Forelimb muscle (tissue), 1 donor: ENCODE data around the gene LMNTD2. TPM values are rescaled to one million over a fixed set of nuclear protein-coding genes. Genes with fewer than 3 reads are reported as not detected.
A peak's percentile ranks its signal among the peaks of the same experiment; 100 is the strongest.
"Not testable (repeated sequence)": the region's sequence is repeated elsewhere in the genome, so short reads cannot be mapped to it uniquely, and the experiment has no call there.

Experiments used
- DNase-seq: peaks from one replicate; pipeline ENCODE4 v3.0.0-alpha.2; 2013; ENCODE audit warnings: low read depth
- polyA plus RNA-seq: library from polyadenylated mRNA; unstranded; fragments of 120-200 nt; gene quantifications from one replicate; pipeline ENCODE4 v1.2.1, GENCODE V29; 2013; ENCODE audit not compliant: insufficient read length

Gene LMNTD2
- polyA plus RNA-seq, 1 donor = 0.52 TPM

DNA sequence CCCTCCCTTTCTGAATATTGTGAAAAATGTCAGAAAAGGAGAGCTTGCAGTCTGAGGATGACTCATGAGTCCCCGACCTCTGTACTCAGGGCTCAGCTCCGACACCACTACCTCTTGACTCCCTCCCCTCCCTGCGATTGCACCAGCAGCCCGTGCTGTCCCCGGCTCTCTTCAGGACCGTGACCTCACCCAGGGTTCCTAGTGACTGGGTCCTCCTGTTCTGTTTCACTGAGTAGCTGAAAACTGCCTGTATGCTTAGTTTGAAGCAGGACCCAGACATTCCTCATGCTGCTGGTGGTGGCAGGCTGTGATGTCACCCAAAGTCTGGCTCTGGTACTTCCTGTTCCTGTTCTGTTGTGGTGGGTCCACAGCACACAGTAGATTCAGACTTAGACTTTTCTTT is 27.4 kb upstream of the LMNTD2 start:
- DNase-seq = no peak

DNA sequence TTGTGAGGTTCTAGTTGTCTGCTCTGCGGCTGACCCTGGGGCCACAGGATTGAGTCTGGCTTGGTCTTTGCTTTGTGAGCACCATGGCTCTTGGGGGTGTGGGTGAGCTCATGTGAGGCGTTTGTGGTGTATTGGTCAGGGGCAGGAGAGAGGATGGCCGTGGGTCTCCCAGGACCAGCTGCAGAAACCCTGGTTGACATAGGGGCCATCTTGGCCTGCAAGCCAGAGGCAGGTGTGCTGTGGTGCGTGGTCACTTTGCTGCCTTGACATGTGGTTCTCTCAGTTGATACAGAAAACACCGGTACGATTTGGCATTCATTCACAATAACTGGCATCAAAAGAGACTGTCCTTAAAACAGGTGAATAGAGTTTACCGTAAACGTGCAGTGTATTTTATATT is 27.0 kb upstream of the LMNTD2 start:
- no peak for DNase-seq

DNA sequence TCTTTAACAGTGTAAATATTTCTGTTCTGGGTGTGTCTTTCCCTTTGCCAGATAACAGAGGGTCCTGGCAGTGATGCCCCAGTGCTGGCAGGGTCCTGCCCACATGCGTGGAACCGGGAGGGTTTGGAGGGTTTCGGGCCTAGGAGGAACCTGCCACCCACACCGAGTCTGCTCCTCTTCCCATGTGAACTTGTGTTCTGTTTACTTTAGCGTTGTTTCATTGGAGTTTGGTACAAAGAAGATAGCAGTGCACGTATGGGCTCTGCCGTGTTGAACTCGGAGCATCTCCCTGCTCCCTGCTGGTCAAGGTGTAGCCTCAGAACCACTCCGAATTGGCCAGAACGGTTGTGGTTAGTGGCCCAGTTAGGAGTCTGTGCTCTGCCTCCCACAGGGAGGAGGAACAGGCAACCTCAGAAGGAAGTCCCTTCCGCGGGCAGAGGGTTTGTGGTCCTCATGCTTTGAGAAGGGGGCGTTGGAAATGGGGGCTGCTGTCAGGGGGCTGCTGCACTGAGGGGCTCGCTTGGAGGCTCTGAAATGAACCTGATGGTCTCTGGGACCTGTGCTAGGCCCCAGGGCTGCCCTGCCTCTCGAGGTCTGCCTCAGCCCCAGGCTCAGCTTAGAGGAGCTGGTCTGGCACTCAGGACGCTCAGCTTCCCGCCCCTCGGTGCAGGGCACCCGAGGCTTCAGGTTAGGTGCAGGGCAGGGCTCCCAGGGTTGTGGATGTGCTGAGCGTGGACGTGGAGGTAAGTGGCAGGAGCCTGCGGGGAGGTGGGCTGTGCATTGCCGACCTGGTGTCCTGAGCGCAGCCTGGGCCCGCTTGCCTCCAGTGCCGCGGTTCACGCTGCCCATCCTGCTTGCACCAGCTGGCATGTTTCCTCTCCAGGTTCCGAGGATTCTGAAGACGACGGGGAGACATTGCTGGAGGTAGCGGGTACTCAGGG is 26.1 kb upstream of the LMNTD2 start:
- no peak for DNase-seq

DNA sequence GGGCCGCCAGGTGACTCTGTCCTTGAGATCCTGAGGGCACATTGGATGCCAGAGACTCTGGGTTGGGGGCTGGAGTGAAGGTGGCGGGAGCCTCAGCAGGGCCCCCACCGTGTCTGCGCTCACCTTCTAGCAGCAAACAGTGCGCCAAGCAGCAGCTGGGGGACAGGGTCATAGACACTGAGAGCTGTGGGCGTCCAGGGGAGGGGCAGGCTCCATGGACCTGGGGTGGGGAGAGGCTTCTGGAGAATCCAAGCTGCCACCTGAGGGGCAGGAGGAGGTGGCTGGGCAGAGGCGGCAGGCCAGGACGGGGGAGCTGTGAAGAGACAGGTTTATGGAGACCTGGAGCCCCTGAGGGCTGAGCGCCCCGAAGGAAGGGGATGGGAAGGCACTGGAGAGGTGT is 23.7 kb upstream of the LMNTD2 start:
- no peak for DNase-seq

DNA sequence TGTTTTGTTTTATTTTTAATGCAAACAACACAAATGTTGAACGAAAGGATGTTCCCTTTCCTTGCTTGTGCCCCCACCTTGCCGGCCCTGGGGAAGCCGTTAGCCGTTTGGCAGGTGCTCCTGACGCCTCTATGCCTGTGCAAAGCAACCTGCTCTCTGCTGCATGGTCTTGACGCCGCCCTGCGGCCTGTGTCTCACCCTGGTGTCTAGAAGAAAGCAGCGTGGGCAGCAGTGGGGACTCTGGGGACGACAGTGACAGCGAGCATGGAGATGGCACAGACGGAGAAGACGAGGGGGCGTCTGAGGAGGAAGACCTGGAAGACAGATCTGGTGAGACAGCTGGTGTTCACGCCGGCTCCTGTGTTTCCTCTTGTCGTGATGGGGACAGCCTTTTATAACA is 21.2 kb upstream of the LMNTD2 start:
- DNase-seq = no peak

DNA sequence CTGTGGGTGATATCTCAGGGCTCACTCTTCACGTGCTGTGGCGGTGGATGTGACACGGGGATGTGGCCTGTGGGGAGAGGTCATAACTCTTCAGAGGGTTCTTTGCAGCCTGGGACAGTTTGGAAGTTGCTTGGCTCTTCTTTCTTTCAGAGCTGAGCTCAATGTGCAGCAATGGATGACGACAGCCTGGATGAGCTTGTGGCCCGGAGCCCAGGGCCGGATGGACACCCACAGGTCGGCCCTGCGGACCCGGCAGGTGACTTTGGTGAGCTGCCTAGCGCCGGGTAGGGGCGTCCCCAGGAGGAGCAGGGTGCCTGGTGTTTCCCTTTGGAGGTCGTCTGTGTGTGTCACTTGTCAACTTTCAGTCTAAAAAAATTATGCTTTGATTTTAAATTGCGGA is 20.8 kb upstream of the LMNTD2 start:
- no peak for DNase-seq

DNA sequence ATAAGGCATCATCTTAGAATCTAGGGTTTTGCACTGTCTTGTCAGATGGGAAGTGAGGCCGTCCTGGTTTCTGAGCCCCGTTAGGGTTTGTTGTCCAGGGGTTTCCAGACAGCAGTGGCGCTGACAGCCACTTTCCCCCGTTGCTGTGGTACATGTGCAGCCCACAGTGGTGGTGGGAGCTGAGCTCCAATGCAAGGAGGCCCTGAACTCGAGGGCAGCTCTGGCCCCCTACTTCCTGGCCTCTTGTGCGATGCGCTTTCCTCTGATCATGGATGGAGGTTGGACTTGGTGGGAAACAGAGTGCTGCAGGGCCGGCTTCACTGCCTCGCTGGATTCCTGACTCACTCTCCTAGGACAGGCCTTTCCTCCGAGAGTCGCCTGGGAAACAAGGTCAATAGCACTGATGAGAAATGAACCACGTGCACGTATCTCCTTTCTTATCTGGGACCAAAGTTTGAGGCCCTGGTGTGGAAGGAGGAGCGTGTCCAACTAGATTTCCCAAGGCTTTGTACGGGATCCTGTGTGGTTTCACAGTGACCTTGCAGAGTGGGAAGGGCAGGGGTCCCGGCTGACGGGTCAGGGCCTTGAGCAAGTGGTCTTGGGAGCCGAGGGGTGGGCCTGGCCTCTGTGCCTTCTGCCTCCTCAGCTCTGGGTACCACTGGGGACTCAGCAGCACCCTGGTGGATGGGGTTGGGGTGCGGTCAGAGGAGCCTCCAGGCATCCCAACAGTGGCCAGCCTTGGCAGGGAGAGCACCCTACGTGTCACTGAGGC is 19.5 kb upstream of the LMNTD2 start:
- no peak for DNase-seq

DNA sequence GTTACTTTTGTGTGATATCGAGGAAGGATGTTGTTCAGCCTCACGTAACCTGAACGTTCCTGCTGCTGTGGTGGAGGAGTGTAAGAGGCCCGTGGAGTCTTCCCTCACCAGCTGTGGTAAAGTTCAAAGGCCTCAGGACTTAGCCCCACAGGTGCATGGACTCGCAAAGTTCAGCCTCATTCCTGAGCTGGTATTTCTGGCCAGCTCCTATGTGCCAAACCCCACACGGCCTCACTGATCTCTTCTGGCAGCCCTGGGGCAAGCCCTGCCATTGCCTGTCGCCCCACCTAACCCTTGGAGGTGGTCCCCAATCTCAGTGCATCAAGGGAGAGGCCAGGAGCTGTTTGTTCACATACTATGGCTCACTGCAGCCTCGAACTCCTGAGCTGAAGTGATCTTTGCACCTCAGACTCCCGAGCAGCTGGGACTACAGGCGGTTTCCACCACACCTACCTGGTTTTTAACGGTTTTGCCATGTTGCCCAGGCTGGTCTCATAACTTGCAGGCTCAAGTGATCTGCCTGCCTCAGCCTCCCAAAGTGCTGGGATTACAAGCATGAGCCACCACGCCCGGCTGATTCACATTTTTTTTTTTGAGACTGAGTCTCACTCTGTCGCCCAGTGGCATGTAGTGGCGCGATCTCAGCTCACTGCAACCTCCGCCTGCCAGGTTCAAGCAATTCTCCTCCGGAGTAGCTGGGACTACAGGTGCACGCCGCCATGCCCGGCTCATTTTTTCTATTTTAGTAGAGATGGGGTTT is 17.9 kb upstream of the LMNTD2 start:
- no peak for DNase-seq

DNA sequence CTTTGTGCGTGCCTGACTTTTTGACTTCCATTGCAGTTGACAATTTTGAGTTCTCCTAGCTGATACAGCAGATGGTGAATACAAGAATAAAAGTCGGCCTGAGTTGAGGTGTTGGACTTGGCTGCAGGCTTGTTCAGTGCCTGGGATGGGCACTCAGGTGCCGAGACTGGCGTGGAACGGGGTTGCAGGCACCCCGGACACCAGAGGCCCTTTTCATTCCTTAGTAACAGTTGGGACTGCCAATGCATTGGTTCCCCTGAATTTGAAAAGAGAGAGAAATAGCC is 17.0 kb upstream of the LMNTD2 start:
- DNase-seq = no peak

DNA sequence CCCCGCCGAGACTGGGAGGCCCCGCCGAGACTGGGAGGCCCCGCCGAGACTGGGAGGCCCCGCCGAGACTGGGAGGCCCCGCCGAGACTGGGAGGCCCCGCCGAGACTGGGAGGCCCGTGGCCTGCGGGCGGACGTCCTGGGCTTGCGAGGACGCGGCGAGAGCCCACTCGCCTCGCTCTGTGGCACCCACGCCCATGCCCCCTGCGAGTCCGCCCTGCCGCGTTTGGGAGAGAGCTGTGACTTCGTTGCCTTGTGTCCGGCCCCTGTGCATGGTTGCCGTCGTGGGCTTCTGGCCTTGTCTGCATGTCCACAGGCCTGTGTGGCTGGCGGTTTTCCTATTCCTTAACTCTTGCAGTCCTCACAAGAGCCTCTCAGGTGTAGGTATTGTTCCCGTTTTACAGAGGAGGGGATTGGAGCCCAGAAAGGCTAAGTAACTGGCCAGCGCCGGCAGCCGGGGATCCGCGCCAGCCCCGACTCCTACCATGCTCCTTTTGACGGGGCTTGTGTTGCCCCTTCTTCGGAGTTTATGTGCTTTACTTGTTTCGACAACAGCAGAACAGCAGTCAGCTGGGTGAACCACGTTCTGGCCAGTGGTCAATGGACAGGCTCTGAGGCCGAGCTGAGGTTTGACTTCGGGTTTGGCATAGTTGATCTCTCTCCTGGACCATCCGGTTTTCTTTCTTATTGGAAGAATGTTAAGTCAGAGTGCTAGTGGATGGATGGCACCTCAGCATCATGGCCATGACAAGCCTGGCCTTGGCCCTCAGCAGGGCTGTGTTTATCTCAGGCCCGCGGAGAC is 16.5 kb upstream of the LMNTD2 start:
- DNase-seq = no peak

DNA sequence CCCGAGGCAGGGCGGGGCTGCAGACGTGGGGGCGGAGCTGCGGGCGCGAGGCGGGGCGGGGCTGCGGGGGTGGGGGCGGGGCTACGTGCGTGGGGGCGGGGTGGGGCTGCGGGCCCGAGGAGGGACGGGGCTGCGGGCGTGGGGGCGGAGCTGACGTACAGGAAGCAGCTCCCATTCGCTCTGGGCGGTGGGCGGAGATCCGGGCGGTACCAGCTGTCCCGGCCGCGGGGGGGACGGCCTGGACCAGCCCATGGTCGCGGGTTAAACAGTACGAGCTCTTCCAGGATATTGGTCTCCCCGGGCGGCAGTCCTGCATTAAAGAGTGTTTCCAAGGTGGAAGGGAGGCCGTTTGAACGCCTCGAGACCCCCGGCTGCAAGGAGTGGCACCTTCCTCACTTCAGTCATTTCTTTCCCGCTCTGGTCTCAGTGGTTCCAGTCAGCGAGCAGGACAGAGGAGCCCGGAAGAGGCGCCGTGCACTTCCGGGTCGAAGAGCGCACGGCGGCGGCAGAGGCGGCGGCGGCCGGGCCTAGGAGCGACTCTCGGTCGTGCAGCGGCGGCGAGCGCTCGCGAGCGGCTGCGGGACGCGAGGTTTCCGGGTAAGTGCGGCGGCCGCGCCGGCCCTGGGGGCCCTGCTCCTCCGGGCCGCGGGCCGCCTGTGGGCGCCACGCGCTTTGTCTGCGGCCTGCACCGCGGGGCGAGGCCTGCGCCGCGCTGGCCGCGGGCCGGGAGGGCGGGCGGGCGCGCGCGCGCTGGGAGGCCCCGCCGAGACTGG is 15.6 kb upstream of the LMNTD2 start, which contains the start of gene PHRF1:
Gene PHRF1, plus strand, starts transcription at position 475 of the 773 bp plus-strand sequence. CDS start 5,043 bp downstream, outside the sequence.
- peak; percentile 79 for DNase-seq

DNA sequence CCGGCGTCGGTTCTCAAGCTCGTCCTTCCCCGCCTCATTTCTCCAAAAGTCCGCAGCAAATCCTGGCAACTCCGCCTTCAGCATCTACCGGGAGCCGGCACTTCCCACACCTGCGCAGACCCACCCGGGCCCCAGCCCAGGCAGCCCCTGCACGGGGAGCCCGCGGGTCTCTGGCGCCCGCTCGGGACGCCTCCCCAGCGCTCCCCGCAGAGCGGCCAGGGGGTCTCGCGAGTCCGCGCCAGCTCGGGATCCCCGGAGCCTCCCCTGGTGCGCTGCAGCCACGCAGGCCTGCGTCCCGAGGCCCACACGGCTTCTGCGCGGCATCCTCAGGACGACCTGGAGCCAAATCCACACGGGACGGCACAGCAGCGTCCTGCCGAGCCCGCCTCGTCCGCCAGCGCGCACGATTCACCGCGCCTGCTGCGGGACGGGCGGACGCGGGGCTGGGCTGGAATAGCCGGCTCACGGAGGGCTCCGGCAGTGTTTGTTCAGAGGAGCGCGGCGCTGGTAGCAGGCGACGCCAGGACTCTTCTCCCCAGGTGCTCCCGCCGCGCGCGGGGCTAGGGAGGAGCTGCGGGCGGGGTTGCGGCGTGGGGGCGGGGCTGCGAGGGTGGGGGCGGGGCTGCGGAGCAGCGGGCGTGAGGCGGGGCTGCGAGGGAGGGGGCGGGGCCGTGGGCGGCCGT is 14.9 kb upstream of the LMNTD2 start:
- peak; percentile 9 for DNase-seq

DNA sequence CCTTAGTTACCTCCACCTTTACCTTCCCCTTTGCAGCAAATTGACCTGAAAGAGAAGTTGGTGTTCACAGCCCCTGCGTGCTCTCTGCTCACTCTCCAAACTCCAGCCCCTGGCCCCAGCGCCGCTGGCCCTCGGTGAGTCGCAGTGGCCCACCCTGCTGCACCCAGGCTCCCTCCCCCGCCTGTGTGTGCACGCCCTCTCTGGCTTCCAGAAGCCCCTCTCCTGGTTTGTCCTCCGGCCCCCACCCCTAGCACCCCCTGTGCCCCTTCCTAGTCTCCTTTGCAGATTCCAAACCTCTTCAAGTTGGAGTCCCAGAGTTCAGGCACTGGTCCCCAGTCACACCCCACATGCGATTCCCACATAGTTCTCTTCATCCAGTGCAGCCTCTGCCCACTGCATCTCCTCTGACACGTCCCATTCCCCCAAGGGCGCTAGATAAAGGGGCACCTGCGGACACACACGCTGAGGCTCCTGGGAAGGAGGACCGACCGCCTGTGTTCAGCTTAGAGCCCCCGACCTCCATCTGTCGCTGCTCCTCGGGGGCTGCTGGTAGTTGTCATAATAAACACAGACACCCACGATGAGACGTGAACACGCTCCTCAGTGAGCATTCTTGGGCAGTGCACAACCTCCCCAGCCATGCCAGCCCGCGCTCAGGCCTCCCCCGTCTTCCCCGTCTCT is 14.2 kb upstream of the LMNTD2 start:
- DNase-seq = no peak

DNA sequence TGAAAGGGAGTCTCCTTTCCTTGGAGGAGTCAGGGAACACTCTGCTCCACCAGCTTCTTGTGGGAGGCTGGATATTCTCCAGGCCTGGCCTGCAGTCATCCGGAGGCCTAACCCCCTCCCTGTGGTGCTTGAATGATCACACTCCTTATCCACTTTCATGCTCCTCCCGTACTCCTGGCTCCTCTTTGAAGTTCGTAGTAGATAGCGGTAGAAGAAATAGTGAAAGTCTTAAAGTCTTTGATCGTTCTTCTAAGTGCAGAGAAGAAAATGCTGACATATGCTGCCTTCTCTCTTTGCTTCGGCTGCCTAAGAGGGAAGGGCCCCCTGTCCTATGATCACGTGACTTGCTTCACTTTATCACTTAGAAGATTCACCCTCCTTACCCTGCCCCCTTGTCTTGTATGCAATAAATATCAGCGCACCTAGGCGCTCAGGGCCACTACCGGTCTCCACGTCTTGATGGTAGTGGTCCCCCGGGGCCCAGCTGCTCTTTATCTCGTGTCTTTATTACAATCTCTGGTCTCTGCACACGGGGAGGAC is 13.6 kb upstream of the LMNTD2 start:
- DNase-seq = not testable (repeated sequence)

DNA sequence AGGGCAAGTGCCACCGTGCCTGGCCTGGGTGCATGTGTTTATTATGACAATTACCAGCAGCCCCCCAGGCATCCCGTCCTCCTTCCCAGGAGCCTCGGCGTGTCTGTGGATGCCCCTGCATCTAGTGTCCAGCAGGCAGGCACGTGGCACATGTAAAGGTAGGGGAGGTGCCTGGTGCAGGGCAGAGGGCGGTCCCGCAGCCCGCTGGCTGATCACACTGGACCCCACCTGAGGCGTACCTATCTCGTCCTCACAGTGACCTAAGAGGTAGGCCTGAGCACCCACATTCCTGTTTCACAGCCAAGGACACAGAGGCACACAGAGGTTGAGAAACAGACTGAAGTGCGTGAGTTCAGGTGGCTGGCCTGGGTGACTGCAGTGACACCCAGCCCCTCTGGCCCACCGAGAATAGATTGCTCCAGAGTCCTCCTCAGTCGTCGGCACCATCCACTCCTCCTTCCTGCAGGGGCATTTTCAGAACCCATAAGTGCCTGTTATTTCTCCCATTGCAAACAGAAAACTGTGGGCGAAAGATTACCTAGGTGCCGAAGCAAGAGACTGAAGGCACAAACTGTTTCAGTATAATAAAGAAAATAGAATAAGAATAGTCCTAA is 12.7 kb upstream of the LMNTD2 start:
- DNase-seq = no peak

DNA sequence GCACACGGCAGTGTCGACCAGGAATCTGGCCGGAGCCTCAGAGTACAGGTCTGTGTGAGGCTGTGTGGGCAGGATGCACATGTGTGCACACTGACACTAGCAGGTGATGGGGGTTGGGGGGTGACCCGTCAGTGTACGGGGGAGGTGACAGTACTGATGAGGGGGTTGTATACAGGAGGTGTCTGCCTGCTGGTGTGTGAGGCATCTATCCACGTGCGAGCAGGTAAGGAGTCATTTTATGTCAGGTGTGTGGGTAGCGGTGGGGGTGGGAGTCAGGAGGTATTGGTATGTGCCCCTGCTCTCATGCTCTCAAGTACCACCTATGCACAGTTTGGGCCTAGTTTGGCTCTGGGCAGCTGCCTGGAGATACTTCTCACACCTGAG is 11.3 kb upstream of the LMNTD2 start:
- no peak for DNase-seq

DNA sequence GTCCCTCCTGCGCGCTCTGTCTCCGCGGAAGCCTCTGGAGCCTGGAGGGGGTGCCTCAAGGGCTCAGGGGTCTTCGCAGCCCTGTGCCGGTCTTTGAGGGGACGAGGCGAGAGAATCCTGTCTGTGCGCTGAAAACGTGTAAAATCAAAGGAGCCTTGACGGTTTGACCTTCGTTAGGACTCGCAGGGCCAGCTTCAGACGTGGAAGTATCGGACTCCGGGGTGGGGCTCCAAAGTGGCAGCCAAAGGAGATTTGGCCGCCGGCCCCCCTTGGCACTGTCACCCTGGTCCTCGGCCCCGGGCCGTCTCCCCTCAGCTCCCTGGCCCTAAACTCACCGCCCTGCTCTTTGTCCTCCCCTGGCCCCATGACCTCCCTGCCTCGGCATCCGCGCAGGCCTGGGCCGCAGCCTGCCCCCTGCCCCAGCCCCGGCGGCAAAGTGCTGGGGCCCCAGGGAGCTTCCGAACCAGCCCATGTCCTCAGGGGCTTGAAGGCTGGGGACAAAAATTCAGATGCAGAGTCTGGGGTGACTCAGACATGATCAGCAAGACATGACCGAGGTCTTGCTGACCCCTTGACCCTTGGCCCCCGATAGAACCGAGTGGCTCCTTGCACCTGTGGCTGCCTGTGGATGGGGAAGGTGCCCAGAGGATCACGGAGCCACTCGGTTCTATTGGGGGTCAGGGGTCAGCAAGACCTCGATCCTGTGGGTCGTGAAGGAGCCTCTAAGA is 8.8 kb upstream of the LMNTD2 start:
- DNase-seq = no peak
